ENCODE measurements around the gene AMMECR1L. TPM values are rescaled to one million over a fixed set of nuclear protein-coding genes. Genes with fewer than 3 reads are reported as not detected.
"Not testable (repeated sequence)": the region's sequence is repeated elsewhere in the genome, so short reads cannot be mapped to it uniquely, and the experiment has no call there.

Gene AMMECR1L
- total RNA-seq, 1 donor from 2014 or later, result 24.5 TPM

- no peak overlapping the region for H3K4me3 Mint-ChIP-seq (ENCODE audit: unreplicated experiment)
- no peaks in the 10 kb centered on the region for H3K4me1 Mint-ChIP-seq (ENCODE audit: unreplicated experiment)
- H3K27ac Mint-ChIP-seq (ENCODE audit: unreplicated experiment), result no peak overlapping the region
- DNase-seq (ENCODE audit: extremely low spot score, unreplicated experiment), result no peak
- H3K9me3 Mint-ChIP-seq (ENCODE audit: unreplicated experiment), result peaks cover 8% of the 10 kb centered on the region
- no peaks in the 10 kb centered on the region for H3K27me3 Mint-ChIP-seq (ENCODE audit: unreplicated experiment)
- H3K36me3 Mint-ChIP-seq (ENCODE audit: unreplicated experiment), result peaks cover 8% of the 10 kb centered on the region
- TF ChIP-seq, protein P1, sequence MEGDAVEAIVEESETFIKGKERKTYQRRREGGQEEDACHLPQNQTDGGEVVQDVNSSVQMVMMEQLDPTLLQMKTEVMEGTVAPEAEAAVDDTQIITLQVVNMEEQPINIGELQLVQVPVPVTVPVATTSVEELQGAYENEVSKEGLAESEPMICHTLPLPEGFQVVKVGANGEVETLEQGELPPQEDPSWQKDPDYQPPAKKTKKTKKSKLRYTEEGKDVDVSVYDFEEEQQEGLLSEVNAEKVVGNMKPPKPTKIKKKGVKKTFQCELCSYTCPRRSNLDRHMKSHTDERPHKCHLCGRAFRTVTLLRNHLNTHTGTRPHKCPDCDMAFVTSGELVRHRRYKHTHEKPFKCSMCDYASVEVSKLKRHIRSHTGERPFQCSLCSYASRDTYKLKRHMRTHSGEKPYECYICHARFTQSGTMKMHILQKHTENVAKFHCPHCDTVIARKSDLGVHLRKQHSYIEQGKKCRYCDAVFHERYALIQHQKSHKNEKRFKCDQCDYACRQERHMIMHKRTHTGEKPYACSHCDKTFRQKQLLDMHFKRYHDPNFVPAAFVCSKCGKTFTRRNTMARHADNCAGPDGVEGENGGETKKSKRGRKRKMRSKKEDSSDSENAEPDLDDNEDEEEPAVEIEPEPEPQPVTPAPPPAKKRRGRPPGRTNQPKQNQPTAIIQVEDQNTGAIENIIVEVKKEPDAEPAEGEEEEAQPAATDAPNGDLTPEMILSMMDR (IDR thresholded peaks at IDR 0.05), result no peak
These were observed 44.9 kb downstream of the AMMECR1L start for GRCh38 chr2:127840893-127841292.

- Mint-ChIP-seq H3K4me3 (ENCODE audit: unreplicated experiment) (no peak overlapping the region), H3K27ac (ENCODE audit: unreplicated experiment) (no peak overlapping the region), H3K36me3 (ENCODE audit: unreplicated experiment) (no peaks in the 10 kb centered on the region), H3K9me3 (ENCODE audit: unreplicated experiment) (no peaks in the 10 kb centered on the region), H3K4me1 (ENCODE audit: unreplicated experiment) (no peaks in the 10 kb centered on the region), H3K27me3 (ENCODE audit: unreplicated experiment) (peaks cover 2% of the 10 kb centered on the region)
- TF ChIP-seq, protein P1 (IDR thresholded peaks at IDR 0.05), result no peak
- DNase-seq (ENCODE audit: extremely low spot score, unreplicated experiment), result no peak
These were observed 50.8 kb downstream of the AMMECR1L start for GRCh38 chr2:127834951-127835350.

DNA sequence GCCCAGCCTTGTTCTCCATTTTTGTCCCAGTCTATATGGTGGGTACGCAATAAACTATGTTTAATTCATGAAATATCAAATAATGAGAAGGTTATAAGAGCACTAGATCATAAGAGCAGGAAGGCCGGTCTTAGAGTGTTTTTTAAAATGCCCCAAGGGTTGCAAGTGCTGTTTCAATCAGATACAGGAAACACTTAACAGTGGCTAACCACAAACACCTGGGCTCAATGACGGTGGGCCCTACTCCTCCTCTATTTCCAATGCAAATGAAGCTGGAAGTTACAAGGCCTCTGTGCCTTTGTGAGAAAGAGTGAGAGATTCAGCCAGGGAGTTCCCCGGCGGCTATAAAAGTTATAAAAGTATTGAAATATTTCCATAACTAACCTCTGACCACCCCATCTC, 55.9 kb downstream of the AMMECR1L start:
- H3K36me3 Mint-ChIP-seq (ENCODE audit: unreplicated experiment), result no peaks in the 10 kb centered on the region
- no peaks in the 10 kb centered on the region for H3K4me1 Mint-ChIP-seq (ENCODE audit: unreplicated experiment)
- TF ChIP-seq, protein P1 (IDR thresholded peaks at IDR 0.05), result no peak
- H3K27me3 Mint-ChIP-seq (ENCODE audit: unreplicated experiment), result peaks cover 5% of the 10 kb centered on the region
- DNase-seq (ENCODE audit: extremely low spot score, unreplicated experiment), result no peak
- H3K4me3 Mint-ChIP-seq (ENCODE audit: unreplicated experiment), result no peak overlapping the region
- peaks cover 7% of the 10 kb centered on the region for H3K9me3 Mint-ChIP-seq (ENCODE audit: unreplicated experiment)
- no peak overlapping the region for H3K27ac Mint-ChIP-seq (ENCODE audit: unreplicated experiment)

- H3K27me3 Mint-ChIP-seq (ENCODE audit: unreplicated experiment), result peaks cover 16% of the 10 kb centered on the region
- not testable (repeated sequence) for H3K36me3 Mint-ChIP-seq (ENCODE audit: unreplicated experiment); DNase-seq (ENCODE audit: extremely low spot score, unreplicated experiment); H3K4me3 Mint-ChIP-seq (ENCODE audit: unreplicated experiment); H3K27ac Mint-ChIP-seq (ENCODE audit: unreplicated experiment); H3K4me1 Mint-ChIP-seq (ENCODE audit: unreplicated experiment)
- H3K9me3 Mint-ChIP-seq (ENCODE audit: unreplicated experiment), result peaks cover 15% of the 10 kb centered on the region
These were observed 59.0 kb downstream of the AMMECR1L start for GRCh38 chr2:127826708-127827107.

- H3K9me3 Mint-ChIP-seq (ENCODE audit: unreplicated experiment), result peaks cover 19% of the 10 kb centered on the region
- no peak overlapping the region for H3K27ac Mint-ChIP-seq (ENCODE audit: unreplicated experiment)
- no peak for DNase-seq (ENCODE audit: extremely low spot score, unreplicated experiment)
- TF ChIP-seq, protein P1 (IDR thresholded peaks at IDR 0.05), result no peak
- no peak overlapping the region for H3K4me3 Mint-ChIP-seq (ENCODE audit: unreplicated experiment)
- H3K4me1 Mint-ChIP-seq (ENCODE audit: unreplicated experiment), result no peaks in the 10 kb centered on the region
- H3K27me3 Mint-ChIP-seq (ENCODE audit: unreplicated experiment), result peaks cover 16% of the 10 kb centered on the region
- no peaks in the 10 kb centered on the region for H3K36me3 Mint-ChIP-seq (ENCODE audit: unreplicated experiment)
These were observed 59.7 kb downstream of the AMMECR1L start for GRCh38 chr2:127826047-127826446.
